Ishikawa (cell line): Measurements from ENCODE around the gene HDAC9.

Source experiments
- CEBPB ChIP-seq: IDR thresholded peaks from 2 replicates; pipeline ENCODE4 v1.6.1; 2012
- EP300 ChIP-seq: IDR thresholded peaks from 2 replicates; pipeline ENCODE4 v1.6.1; 2012; ENCODE audit warnings: borderline replicate concordance
- FOXM1 ChIP-seq: IDR thresholded peaks from 2 replicates; pipeline ENCODE4 v1.6.1; 2012; ENCODE audit warnings: low read depth, borderline replicate concordance
- MAX ChIP-seq: IDR thresholded peaks from 2 replicates; pipeline ENCODE4 v1.6.1; 2012
- NFIC ChIP-seq: IDR thresholded peaks from 2 replicates; pipeline ENCODE4 v1.6.1; 2012
- RAD21 ChIP-seq: IDR thresholded peaks from 2 replicates; pipeline ENCODE4 v1.6.1; 2012; ENCODE audit warnings: low read depth
- TAF1 ChIP-seq: IDR thresholded peaks from 2 replicates; pipeline ENCODE4 v1.6.1; 2012; ENCODE audit warnings: low read depth, mild to moderate bottlenecking
- TCF12 ChIP-seq: IDR thresholded peaks from 2 replicates; pipeline ENCODE4 v1.6.1; 2012; ENCODE audit warnings: low read depth
- TEAD4 ChIP-seq: IDR thresholded peaks from 2 replicates; pipeline ENCODE4 v1.6.1; 2012
- ZBTB7A ChIP-seq: IDR thresholded peaks from 2 replicates; pipeline ENCODE4 v1.6.1; 2012; ENCODE audit warnings: low read depth
- TF ChIP-seq, protein P1 (sequence below): IDR thresholded peaks from 2 replicates; pipeline ENCODE4 v1.6.1; 2012
- TF ChIP-seq, protein P2 (sequence below): IDR thresholded peaks from 2 replicates; pipeline ENCODE4 v1.6.1; 2012; ENCODE audit warnings: low read depth, mild to moderate bottlenecking

DNA sequence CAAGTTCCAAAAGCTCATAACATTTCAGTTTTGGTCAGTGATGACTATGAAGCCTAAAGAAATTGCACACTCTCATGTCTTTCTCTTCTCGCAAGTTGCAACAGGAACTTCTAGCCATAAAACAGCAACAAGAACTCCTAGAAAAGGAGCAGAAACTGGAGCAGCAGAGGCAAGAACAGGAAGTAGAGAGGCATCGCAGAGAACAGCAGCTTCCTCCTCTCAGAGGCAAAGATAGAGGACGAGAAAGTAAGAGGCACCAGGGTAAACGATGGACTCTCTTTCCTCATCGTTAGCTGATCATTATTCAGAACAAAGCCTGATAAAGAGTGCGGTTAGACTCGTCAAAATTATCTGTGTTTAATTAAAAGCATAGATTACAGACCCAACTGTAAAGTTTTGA is 94.7 kb downstream of the HDAC9 start:
- no peak for TF ChIP-seq RAD21
- no peak for TF ChIP-seq NFIC
- no peak for TF ChIP-seq TCF12
- no peak for TF ChIP-seq MAX
- TF ChIP-seq EP300: no peak
- TF ChIP-seq TEAD4: no peak
- TF ChIP-seq, protein P1, sequence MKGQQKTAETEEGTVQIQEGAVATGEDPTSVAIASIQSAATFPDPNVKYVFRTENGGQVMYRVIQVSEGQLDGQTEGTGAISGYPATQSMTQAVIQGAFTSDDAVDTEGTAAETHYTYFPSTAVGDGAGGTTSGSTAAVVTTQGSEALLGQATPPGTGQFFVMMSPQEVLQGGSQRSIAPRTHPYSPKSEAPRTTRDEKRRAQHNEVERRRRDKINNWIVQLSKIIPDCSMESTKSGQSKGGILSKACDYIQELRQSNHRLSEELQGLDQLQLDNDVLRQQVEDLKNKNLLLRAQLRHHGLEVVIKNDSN: no peak
- TF ChIP-seq, protein P2, sequence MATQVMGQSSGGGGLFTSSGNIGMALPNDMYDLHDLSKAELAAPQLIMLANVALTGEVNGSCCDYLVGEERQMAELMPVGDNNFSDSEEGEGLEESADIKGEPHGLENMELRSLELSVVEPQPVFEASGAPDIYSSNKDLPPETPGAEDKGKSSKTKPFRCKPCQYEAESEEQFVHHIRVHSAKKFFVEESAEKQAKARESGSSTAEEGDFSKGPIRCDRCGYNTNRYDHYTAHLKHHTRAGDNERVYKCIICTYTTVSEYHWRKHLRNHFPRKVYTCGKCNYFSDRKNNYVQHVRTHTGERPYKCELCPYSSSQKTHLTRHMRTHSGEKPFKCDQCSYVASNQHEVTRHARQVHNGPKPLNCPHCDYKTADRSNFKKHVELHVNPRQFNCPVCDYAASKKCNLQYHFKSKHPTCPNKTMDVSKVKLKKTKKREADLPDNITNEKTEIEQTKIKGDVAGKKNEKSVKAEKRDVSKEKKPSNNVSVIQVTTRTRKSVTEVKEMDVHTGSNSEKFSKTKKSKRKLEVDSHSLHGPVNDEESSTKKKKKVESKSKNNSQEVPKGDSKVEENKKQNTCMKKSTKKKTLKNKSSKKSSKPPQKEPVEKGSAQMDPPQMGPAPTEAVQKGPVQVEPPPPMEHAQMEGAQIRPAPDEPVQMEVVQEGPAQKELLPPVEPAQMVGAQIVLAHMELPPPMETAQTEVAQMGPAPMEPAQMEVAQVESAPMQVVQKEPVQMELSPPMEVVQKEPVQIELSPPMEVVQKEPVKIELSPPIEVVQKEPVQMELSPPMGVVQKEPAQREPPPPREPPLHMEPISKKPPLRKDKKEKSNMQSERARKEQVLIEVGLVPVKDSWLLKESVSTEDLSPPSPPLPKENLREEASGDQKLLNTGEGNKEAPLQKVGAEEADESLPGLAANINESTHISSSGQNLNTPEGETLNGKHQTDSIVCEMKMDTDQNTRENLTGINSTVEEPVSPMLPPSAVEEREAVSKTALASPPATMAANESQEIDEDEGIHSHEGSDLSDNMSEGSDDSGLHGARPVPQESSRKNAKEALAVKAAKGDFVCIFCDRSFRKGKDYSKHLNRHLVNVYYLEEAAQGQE: no peak
- no peak for TF ChIP-seq TAF1
- TF ChIP-seq CEBPB: no peak
- no peak for TF ChIP-seq FOXM1
- no peak for TF ChIP-seq ZBTB7A
